IMR-90 (cell line): ENCODE results near the gene UBFD1. TPM values are rescaled to one million over a fixed set of nuclear protein-coding genes. Genes with fewer than 3 reads are reported as not detected.
"Not testable (repeated sequence)": the region's sequence is repeated elsewhere in the genome, so short reads cannot be mapped to it uniquely, and the experiment has no call there.

Experiments used
- ATAC-seq: fragments of 200-7000 bp; cut with Tn5 transposase; 2 replicates; pipeline ENCODE4 v1.9.1; 2020; ENCODE audit warnings: low read depth, mild to moderate bottlenecking, moderate library complexity
- BruUV-seq: library from RNA; stranded (reverse); fragments of 400-500 nt; replicated peaks from 2 replicates; lab custom pipeline; 2021; lab: Mats Ljungman, UMichigan
- CTCF ChIA-PET: fragments of 300-600 bp; formaldehyde crosslinking; extraction: SDS; loops from one replicate; lab custom pipeline; 2021; ENCODE audit warnings: antibody characterized with exemption; lab: Yijun Ruan, JAX
- POLR2A ChIA-PET: fragments of 300-600 bp; sonication (Branson Sonifier 250); formaldehyde crosslinking; loops from one replicate; lab custom pipeline; 2022; ENCODE audit warnings: antibody characterized with exemption; ENCODE audit not compliant: unreplicated experiment; lab: Charles Lee
- DNase-seq: peaks from one replicate; pipeline ENCODE4 v3.0.0; 2013
- H2AFZ ChIP-seq: replicated peaks from 2 replicates; pipeline ENCODE3; 2013; ENCODE audit warnings: low read length, mild to moderate bottlenecking; ENCODE audit not compliant: poor library complexity
- H2AK5ac ChIP-seq: 2 replicates; pipeline ENCODE4 v1.6.1; 2013; ENCODE audit warnings: low read depth, low read length, inconsistent platforms
- H2AK9ac ChIP-seq: replicated peaks from 2 replicates; pipeline ENCODE3; 2013; ENCODE audit warnings: mild to moderate bottlenecking, low read depth, low read length, moderate library complexity; ENCODE audit not compliant: poor library complexity
- H2BK120ac ChIP-seq: 2 replicates; pipeline ENCODE4 v1.6.1; 2013; ENCODE audit warnings: low read depth, low read length, inconsistent platforms
- H2BK15ac ChIP-seq: 3 replicates; pipeline ENCODE4 v1.6.1; 2013; ENCODE audit warnings: low read depth, low read length, inconsistent platforms
- H2BK20ac ChIP-seq: 2 replicates; pipeline ENCODE4 v1.6.1; 2013; ENCODE audit warnings: low read depth, mild to moderate bottlenecking, inconsistent platforms, low read length, moderate library complexity
- H2BK5ac ChIP-seq: 2 replicates; pipeline ENCODE4 v1.6.1; 2013; ENCODE audit warnings: mild to moderate bottlenecking, low read depth, low read length, inconsistent platforms; ENCODE audit not compliant: poor library complexity, severe bottlenecking
- H3K14ac ChIP-seq: replicated peaks from 2 replicates; pipeline ENCODE4 v1.6.1; 2013; ENCODE audit warnings: low read depth, low read length, inconsistent platforms
- H3K18ac ChIP-seq: 2 replicates; pipeline ENCODE4 v1.6.1; 2013; ENCODE audit warnings: low read depth, low read length, control low read depth
- H3K23ac ChIP-seq: 2 replicates; pipeline ENCODE4 v1.6.1; 2013; ENCODE audit warnings: low read depth, low read length, inconsistent platforms
- H3K27ac ChIP-seq: 2 replicates; pipeline ENCODE4 v1.5.1; 2013; ENCODE audit warnings: mild to moderate bottlenecking, control low read depth, low read length; ENCODE audit not compliant: insufficient read depth
- H3K27me3 ChIP-seq: 2 replicates; pipeline ENCODE4 v1.6.1; 2013; ENCODE audit warnings: low read length; ENCODE audit not compliant: control insufficient read depth, insufficient read depth
- H3K36me3 ChIP-seq: 2 replicates; pipeline ENCODE4 v1.6.1; 2013; ENCODE audit warnings: low read length, mixed read lengths; ENCODE audit not compliant: control insufficient read depth, insufficient read depth
- H3K4ac ChIP-seq: 2 replicates; pipeline ENCODE4 v1.6.1; 2013; ENCODE audit warnings: low read depth, low read length, inconsistent platforms
- H3K4me1 ChIP-seq: 2 replicates; pipeline ENCODE4 v1.6.1; 2013; ENCODE audit warnings: low read length, mixed read lengths; ENCODE audit not compliant: control insufficient read depth, insufficient read depth
- H3K4me2 ChIP-seq: 2 replicates; pipeline ENCODE4 v1.6.1; 2013; ENCODE audit warnings: low read depth, mild to moderate bottlenecking, control low read depth, low read length, moderate library complexity
- H3K4me3 ChIP-seq: 2 replicates; pipeline ENCODE4 v1.5.1; 2013; ENCODE audit warnings: low read depth, mild to moderate bottlenecking, control low read depth, low read length, moderate library complexity; ENCODE audit not compliant: insufficient read depth
- H3K56ac ChIP-seq: 2 replicates; pipeline ENCODE4 v1.6.1; 2013; ENCODE audit warnings: low read length, inconsistent platforms; ENCODE audit not compliant: insufficient read depth; ENCODE audit errors: extremely low read depth
- H3K79me1 ChIP-seq, 2 experiments: 2 replicates each; pipeline ENCODE4 v1.6.1; 2013; ENCODE audit warnings: low read length in 2 of 2, inconsistent platforms in 1 of 2, low read depth in 1 of 2
- H3K9ac ChIP-seq: 2 replicates; pipeline ENCODE4 v1.6.1; 2013; ENCODE audit warnings: low read depth, low read length, control low read depth
- H3K9me1 ChIP-seq: 2 replicates; pipeline ENCODE4 v1.6.1; 2013; ENCODE audit warnings: low read length, inconsistent platforms; ENCODE audit not compliant: insufficient read depth
- H3K9me3 ChIP-seq: 2 replicates; pipeline ENCODE4 v1.6.1; 2013; ENCODE audit warnings: low read length; ENCODE audit not compliant: control insufficient read depth, insufficient read depth
- H4K20me1 ChIP-seq: 2 replicates; pipeline ENCODE4 v1.6.1; 2013; ENCODE audit warnings: low read length, inconsistent platforms; ENCODE audit not compliant: insufficient read depth
- H4K5ac ChIP-seq: 2 replicates; pipeline ENCODE4 v1.6.1; 2013; ENCODE audit warnings: mild to moderate bottlenecking, low read depth, low read length, control low read depth
- H4K8ac ChIP-seq, 2 experiments: 2 replicates each; pipeline ENCODE4 v1.6.1; 2013; ENCODE audit warnings: low read depth in 2 of 2, low read length in 2 of 2, control low read depth in 1 of 2, inconsistent platforms in 1 of 2
- H4K91ac ChIP-seq: 2 replicates; pipeline ENCODE4 v1.6.1; 2013; ENCODE audit warnings: low read depth, low read length, inconsistent platforms; ENCODE audit not compliant: insufficient read depth
- BHLHE40 ChIP-seq: fragments of 150-350 bp; IDR thresholded peaks from 2 replicates; pipeline ENCODE4 v1.6.1; 2016; ENCODE audit warnings: mild to moderate bottlenecking, low read depth, low read length
- CEBPB ChIP-seq: IDR thresholded peaks from 2 replicates; pipeline ENCODE4 v1.6.1; 2012; ENCODE audit warnings: low read depth, low read length, improper control_type of control experiment
- ELK1 ChIP-seq: fragments of 150-350 bp; IDR thresholded peaks from 2 replicates; pipeline ENCODE4 v1.6.1; 2016; ENCODE audit warnings: low read depth, mild to moderate bottlenecking, low read length, moderate library complexity, borderline replicate concordance
- MAFK ChIP-seq: IDR thresholded peaks from 2 replicates; pipeline ENCODE4 v1.6.1; 2012; ENCODE audit warnings: low read depth, low read length, improper control_type of control experiment
- MXI1 ChIP-seq: IDR thresholded peaks from 2 replicates; pipeline ENCODE4 v1.6.1; 2012; ENCODE audit warnings: low read depth, mild to moderate bottlenecking, low read length, moderate library complexity, borderline replicate concordance
- POLR2A ChIP-seq: IDR thresholded peaks from 2 replicates; pipeline ENCODE4 v1.6.1; 2012; ENCODE audit warnings: mild to moderate bottlenecking, low read depth, low read length
- RAD21 ChIP-seq: IDR thresholded peaks from 2 replicates; pipeline ENCODE4 v1.6.1; 2012; ENCODE audit warnings: low read length, improper control_type of control experiment
- SMC3 ChIP-seq: fragments of 150-350 bp; IDR thresholded peaks from 2 replicates; pipeline ENCODE4 v1.6.1; 2016; ENCODE audit warnings: low read depth, mild to moderate bottlenecking, antibody characterized with exemption, low read length, moderate library complexity
- WGBS, 2 experiments: methylation state at CpG; one replicate each; pipeline versions ENCODE4 v1.1.5 to v1.1.7; 2013; ENCODE audit warnings: missing lambda C conversion rate in 2 of 2; ENCODE audit not compliant: insufficient read length in 1 of 2; ENCODE audit errors: extremely low coverage in 2 of 2; 5-methylcytosine and 5-hydroxymethylcytosine counted together
- dilution Hi-C: fragments of 300-500 bp; cut with HindIII; formaldehyde crosslinking; loops from one replicate; pipeline ENCODE4 v1.14.3; 2018; ENCODE audit warnings: low sequenced_read_pairs; ENCODE audit not compliant: unreplicated experiment
- in situ Hi-C: fragments of 300-500 bp; cut with MboI; formaldehyde crosslinking; loops from 3 replicates; pipeline ENCODE4 v1.14.3; 2019; ENCODE audit warnings: low sequenced_read_pairs, inconsistent platforms, mixed read lengths
- intact Hi-C: fragments of 100-400 bp; cut with micrococcal nuclease; formaldehyde crosslinking; loops from 2 replicates; pipeline ENCODE4 v1.10.0; 2022
- polyA plus RNA-seq, 3 experiments: library from polyadenylated mRNA; depleted of rRNA; stranded (reverse); fragments of >200 nt; gene quantifications; 2 replicates each; pipeline ENCODE4 v1.2.3, GENCODE V29; 2012; ENCODE audit warnings: low replicate concordance in 1 of 3
- total RNA-seq: library from RNA; depleted of rRNA; stranded (reverse); fragments of >200 nt; gene quantifications from 2 replicates; pipeline ENCODE4 v1.2.3, GENCODE V29; 2012

UBFD1 gene
- total and polyA plus RNA-seq, 2 of the 4 experiments (the other 2 are of a cell fraction) = 39.3 to 55.0 TPM

- H3K4me2 ChIP-seq = no peak overlapping the region
- DNase-seq = no peak
- no TSS peak for BruUV-seq
- POLR2A ChIA-PET = no interaction called here
- no peak overlapping the region for H2AFZ ChIP-seq
- H2BK5ac ChIP-seq = no peak overlapping the region
- H2AK5ac ChIP-seq = no peak overlapping the region
- no peaks in the 10 kb centered on the region for H3K79me1 ChIP-seq
- no peak overlapping the region for H2AK9ac ChIP-seq
- H3K27me3 ChIP-seq = no peaks in the 10 kb centered on the region
- H4K91ac ChIP-seq = no peak overlapping the region
- no peak overlapping the region for H3K14ac ChIP-seq
- intact Hi-C loops = no loop called here
- H3K9ac ChIP-seq = no peak overlapping the region
- CTCF ChIA-PET = interaction anchor here (1.3 kb wide), 1 partner anchor 13 kb away, joined by 3 read pairs; no protein-coding TSS in a partner anchor
- H3K27ac ChIP-seq = no peak overlapping the region
- in situ Hi-C loops = no loop called here
- ATAC-seq = no peak
- no peaks in the 10 kb centered on the region for H4K20me1 ChIP-seq
- no peaks in the 10 kb centered on the region for H3K9me3 ChIP-seq
- peaks cover 17% of the 10 kb centered on the region for H3K36me3 ChIP-seq
- no peaks in the 10 kb centered on the region for H3K9me1 ChIP-seq
- no peak overlapping the region for H4K8ac ChIP-seq
- H4K5ac ChIP-seq = no peak overlapping the region
- no peak overlapping the region for H3K4me3 ChIP-seq
- no peak overlapping the region for H3K4ac ChIP-seq
- no peak overlapping the region for H3K56ac ChIP-seq
- no peak overlapping the region for H3K23ac ChIP-seq
- H3K18ac ChIP-seq = no peak overlapping the region
- H3K4me1 ChIP-seq = no peaks in the 10 kb centered on the region
- TF ChIP-seq BHLHE40 (no peak), CEBPB (no peak), POLR2A (no peak), ELK1 (no peak), MXI1 (no peak), RAD21 (no peak), MAFK (no peak), SMC3 (no peak)
- no peak overlapping the region for H2BK15ac ChIP-seq
- no peak overlapping the region for H2BK20ac ChIP-seq
- H2BK120ac ChIP-seq = no peak overlapping the region
- dilution Hi-C loops = no loop called here
- no CpG with 5 or more reads among the region's 1 CpG for WGBS, 2 experiments
Measured at GRCh38 chr16:23609929-23610328, 52.4 kb downstream of the UBFD1 start.

GRCh38 chr16:23610905-23611304 is 53.4 kb downstream of the UBFD1 start:
- H3K56ac ChIP-seq, H2AFZ ChIP-seq, H2BK20ac ChIP-seq, H4K5ac ChIP-seq, H4K8ac ChIP-seq, H2AK9ac ChIP-seq, H3K9ac ChIP-seq, H4K91ac ChIP-seq, CTCF ChIA-PET, H2BK15ac ChIP-seq, H3K14ac ChIP-seq, H3K4me3 ChIP-seq, H2AK5ac ChIP-seq, H2BK5ac ChIP-seq, POLR2A ChIA-PET, H3K4me1 ChIP-seq, H3K9me3 ChIP-seq, H4K20me1 ChIP-seq, H3K9me1 ChIP-seq, dilution Hi-C loops, H3K4ac ChIP-seq, H3K27me3 ChIP-seq, intact Hi-C loops, H2BK120ac ChIP-seq, BruUV-seq, H3K79me1 ChIP-seq, DNase-seq, H3K27ac ChIP-seq, ATAC-seq, in situ Hi-C loops, H3K4me2 ChIP-seq, H3K18ac ChIP-seq, H3K23ac ChIP-seq: not testable (repeated sequence)
- WGBS, 2 experiments = no CpG with 5 or more reads among the region's 6 CpGs
- H3K36me3 ChIP-seq = peaks cover 22% of the 10 kb centered on the region
